K562 (cell line): Measurements from ENCODE around the gene RIT2.

ENCODE experiments used
- CTCF ChIP-seq, 3 experiments: IDR thresholded peaks in 2 of 3; conservative IDR thresholded peaks in 1 of 3; 2 replicates each; pipeline ENCODE4 v1.5.1; 2011 to 2012; ENCODE audit warnings: low read length in 3 of 3, mild to moderate bottlenecking in 3 of 3, control low read depth in 2 of 3, improper control_type of control experiment in 1 of 3, inconsistent platforms in 1 of 3, low read depth in 1 of 3, mixed read lengths in 1 of 3, moderate library complexity in 1 of 3; ENCODE audit not compliant: insufficient read depth in 2 of 3
- E2F6 ChIP-seq, 2 experiments: IDR thresholded peaks; 2 replicates each; pipeline ENCODE4 v1.6.1; 2011; ENCODE audit warnings: borderline replicate concordance in 1 of 2, control low read depth in 1 of 2, low read depth in 1 of 2, low read length in 1 of 2, mild to moderate bottlenecking in 1 of 2, mixed read lengths in 1 of 2, moderate library complexity in 1 of 2; ENCODE audit not compliant: insufficient read depth in 1 of 2, insufficient read length in 1 of 2, poor library complexity in 1 of 2, severe bottlenecking in 1 of 2; ENCODE audit errors: extremely low read depth in 1 of 2
- HDAC2 ChIP-seq: fragments of 450-650 bp; IDR thresholded peaks from 2 replicates; pipeline ENCODE4 v1.6.1; 2016; ENCODE audit warnings: mild to moderate bottlenecking
- KDM1A ChIP-seq, 2 experiments: fragments of 450-650 bp; IDR thresholded peaks; 2 replicates each; pipeline ENCODE4 v1.6.1; 2016; ENCODE audit warnings: mild to moderate bottlenecking in 2 of 2
- KDM4B ChIP-seq, 2 experiments: fragments of 450-650 bp in 1 of 2; sonication (generic) in 1 of 2; IDR thresholded peaks; 2 replicates each; pipeline ENCODE4 v1.6.1; 2016 to 2017; ENCODE audit warnings: borderline replicate concordance in 2 of 2, antibody characterized with exemption in 1 of 2, low read depth in 1 of 2, mild to moderate bottlenecking in 1 of 2
- SAFB2 ChIP-seq: fragments of 200-400 bp; formaldehyde crosslinking; IDR thresholded peaks from 2 replicates; pipeline ENCODE4 v1.6.1; 2018; ENCODE audit warnings: borderline replicate concordance, low read length, low read depth, moderate library complexity; ENCODE audit not compliant: severe bottlenecking
- YBX1 ChIP-seq: fragments of 450-650 bp; IDR thresholded peaks from 2 replicates; pipeline ENCODE4 v1.7.1; 2016; ENCODE audit warnings: mild to moderate bottlenecking

DNA sequence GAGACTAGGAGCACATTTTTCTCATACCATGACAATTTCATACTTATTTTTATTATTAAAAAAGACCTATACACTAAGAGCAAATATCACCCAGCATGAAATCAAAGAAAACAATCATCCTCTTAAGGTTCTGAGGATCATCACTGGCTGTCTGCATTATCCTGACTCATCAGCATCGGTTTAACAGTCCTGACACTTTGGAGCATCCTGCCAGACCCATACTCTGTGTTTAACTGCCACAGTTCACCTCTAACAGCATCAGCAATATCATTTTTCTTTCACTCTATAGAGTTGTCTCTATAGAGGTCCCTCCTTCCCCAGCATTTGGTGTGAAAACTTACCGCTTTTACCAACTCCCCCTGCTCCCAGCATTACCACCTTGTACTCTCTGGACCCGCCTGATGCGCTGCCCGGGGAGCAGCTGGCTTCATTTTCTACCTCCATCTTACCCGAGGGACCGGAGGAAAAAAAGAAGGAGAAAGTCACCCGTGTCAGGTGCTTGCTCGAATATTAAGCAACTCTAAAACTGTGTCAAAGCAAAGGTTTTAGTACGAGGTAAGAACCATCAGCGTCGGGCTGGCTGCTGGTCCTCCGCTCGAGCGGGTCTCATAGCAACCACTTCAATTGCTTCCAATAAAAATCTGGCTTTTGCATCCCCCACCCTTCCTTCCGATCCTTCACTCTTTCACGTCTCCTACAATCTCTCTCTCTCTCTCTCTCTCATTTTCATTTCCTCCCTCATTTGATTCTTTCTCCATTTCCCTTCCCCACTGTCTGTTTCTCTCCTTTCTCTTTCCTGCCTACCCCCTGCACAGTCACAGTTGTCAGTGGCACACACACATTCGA, at the start of gene RIT2:
- TF ChIP-seq KDM1A (IDR thresholded peaks at IDR 0.05) (no peak), CTCF (IDR thresholded peaks at IDR 0.05 in 2 of 3, conservative IDR thresholded peaks at IDR 0.05 in 1 of 3; ENCODE audit: insufficient read depth in 2 of 3, low read depth in 1 of 3, low read length in 3 of 3) (no peak), YBX1 (no peak), KDM4B (IDR thresholded peaks at IDR 0.05; ENCODE audit: borderline replicate concordance in 2 of 2, low read depth in 1 of 2) (no peak), SAFB2 (no peak), HDAC2 (no peak), E2F6 (IDR thresholded peaks at IDR 0.05; ENCODE audit: borderline replicate concordance in 1 of 2, extremely low read depth in 1 of 2, insufficient read depth in 1 of 2, insufficient read length in 1 of 2, low read depth in 1 of 2, low read length in 1 of 2, poor library complexity in 1 of 2, severe bottlenecking in 1 of 2) (no peak)
